Measurements from ENCODE around the gene AGR2. TPM values are rescaled to one million over a fixed set of nuclear protein-coding genes. Genes with fewer than 3 reads are reported as not detected.

Gene AGR2
- total RNA-seq, 1 experiment from 2014 or later = 378 TPM

DNA sequence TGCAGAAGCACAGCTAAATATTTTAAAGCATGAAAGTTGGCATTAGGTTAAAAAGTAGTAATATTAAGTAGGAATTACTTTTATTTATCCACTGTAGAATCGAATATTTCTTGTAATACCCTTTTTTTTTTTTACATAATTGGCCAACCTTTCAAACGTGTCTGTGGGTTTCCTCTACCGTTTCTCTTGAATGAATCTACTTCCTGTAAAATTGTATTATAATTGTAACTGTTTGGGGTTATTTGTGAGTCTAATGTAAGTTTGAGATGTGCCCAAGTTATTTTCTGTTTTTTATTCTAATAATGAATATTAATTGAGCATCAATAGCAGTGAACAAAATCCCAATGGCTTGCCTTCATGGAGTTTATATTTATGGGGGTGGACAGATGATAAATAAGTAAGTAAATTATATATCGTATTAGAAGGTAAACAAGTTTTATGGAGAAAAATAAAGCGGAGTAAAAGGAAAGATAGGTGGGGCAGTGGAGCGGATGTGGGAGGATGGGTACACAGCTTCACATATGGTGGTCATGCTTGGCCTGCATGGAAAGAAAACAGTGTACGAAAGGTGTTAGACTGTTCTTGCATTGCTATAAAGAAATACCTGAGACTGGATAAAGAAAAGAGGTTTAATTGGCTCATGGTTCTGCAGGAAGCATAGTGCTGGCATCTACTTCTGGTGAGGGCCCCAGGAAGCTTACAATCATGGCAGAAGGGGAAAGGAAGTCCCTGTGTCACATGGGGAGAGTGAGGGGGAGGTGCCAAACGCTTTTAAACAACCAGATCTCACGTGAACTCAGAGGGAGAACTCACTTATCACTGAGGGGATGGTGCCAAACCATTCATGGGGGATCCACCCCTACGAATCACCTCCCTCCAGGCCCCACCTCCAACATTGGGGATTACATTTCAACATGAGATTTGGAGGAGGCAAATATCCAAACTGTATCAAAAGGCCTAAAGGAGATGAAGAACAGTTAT lies 45.9 kb downstream of the AGR2 start:
- TF ChIP-seq, protein P1, sequence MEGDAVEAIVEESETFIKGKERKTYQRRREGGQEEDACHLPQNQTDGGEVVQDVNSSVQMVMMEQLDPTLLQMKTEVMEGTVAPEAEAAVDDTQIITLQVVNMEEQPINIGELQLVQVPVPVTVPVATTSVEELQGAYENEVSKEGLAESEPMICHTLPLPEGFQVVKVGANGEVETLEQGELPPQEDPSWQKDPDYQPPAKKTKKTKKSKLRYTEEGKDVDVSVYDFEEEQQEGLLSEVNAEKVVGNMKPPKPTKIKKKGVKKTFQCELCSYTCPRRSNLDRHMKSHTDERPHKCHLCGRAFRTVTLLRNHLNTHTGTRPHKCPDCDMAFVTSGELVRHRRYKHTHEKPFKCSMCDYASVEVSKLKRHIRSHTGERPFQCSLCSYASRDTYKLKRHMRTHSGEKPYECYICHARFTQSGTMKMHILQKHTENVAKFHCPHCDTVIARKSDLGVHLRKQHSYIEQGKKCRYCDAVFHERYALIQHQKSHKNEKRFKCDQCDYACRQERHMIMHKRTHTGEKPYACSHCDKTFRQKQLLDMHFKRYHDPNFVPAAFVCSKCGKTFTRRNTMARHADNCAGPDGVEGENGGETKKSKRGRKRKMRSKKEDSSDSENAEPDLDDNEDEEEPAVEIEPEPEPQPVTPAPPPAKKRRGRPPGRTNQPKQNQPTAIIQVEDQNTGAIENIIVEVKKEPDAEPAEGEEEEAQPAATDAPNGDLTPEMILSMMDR (IDR thresholded peaks at IDR 0.05; ENCODE audit: unreplicated experiment) = no peak
- Mint-ChIP-seq H3K36me3 (ENCODE audit: insufficient read depth, unreplicated experiment) (peaks cover 16% of the 10 kb centered on the region), H3K9me3 (ENCODE audit: low read depth, unreplicated experiment) (peaks cover 2% of the 10 kb centered on the region), H3K4me3 (ENCODE audit: low read depth, unreplicated experiment) (no peak overlapping the region), H3K27me3 (ENCODE audit: unreplicated experiment) (no peaks in the 10 kb centered on the region), H3K27ac (ENCODE audit: unreplicated experiment) (no peak overlapping the region), H3K4me1 (ENCODE audit: low read depth, unreplicated experiment) (peaks cover 40% of the 10 kb centered on the region)
- intact Hi-C loops (cut with micrococcal nuclease; ENCODE audit: unreplicated experiment) = no loop called here
- no peak for DNase-seq
- no TSS peak for BruUV-seq (replicated peaks)
- CTCF ChIA-PET = no interaction called here

- TF ChIP-seq, protein P1 (IDR thresholded peaks at IDR 0.05; ENCODE audit: unreplicated experiment) = no peak
- CTCF ChIA-PET = no interaction called here
- peaks cover 2% of the 10 kb centered on the region for H3K9me3 Mint-ChIP-seq (ENCODE audit: low read depth, unreplicated experiment)
- peaks cover 46% of the 10 kb centered on the region for H3K4me1 Mint-ChIP-seq (ENCODE audit: low read depth, unreplicated experiment)
- intact Hi-C loops (cut with micrococcal nuclease; ENCODE audit: unreplicated experiment) = no loop called here
- DNase-seq = no peak
- no TSS peak for BruUV-seq (replicated peaks)
- H3K4me3 Mint-ChIP-seq (ENCODE audit: low read depth, unreplicated experiment) = no peak overlapping the region
- H3K27ac Mint-ChIP-seq (ENCODE audit: unreplicated experiment) = no peak overlapping the region
- H3K36me3 Mint-ChIP-seq (ENCODE audit: insufficient read depth, unreplicated experiment) = peaks cover 25% of the 10 kb centered on the region
- no peaks in the 10 kb centered on the region for H3K27me3 Mint-ChIP-seq (ENCODE audit: unreplicated experiment)
These were observed 46.8 kb downstream of the AGR2 start for GRCh38 chr7:16758036-16758435.

- Mint-ChIP-seq H3K9me3 (ENCODE audit: low read depth, unreplicated experiment) (no peaks in the 10 kb centered on the region), H3K27me3 (ENCODE audit: unreplicated experiment) (no peaks in the 10 kb centered on the region), H3K4me3 (ENCODE audit: low read depth, unreplicated experiment) (peak overlapping the region; percentile 90), H3K27ac (ENCODE audit: unreplicated experiment) (peak overlapping the region; percentile 82), H3K4me1 (ENCODE audit: low read depth, unreplicated experiment) (peaks cover 34% of the 10 kb centered on the region), H3K36me3 (ENCODE audit: insufficient read depth, unreplicated experiment) (peaks cover 26% of the 10 kb centered on the region)
- BruUV-seq (replicated peaks) = no TSS peak
- intact Hi-C loops (cut with micrococcal nuclease; ENCODE audit: unreplicated experiment) = loop anchor here (2.0 kb wide), 1 partner anchor 37 kb away; no protein-coding TSS in a partner anchor
- DNase-seq = no peak
- TF ChIP-seq, protein P1 (IDR thresholded peaks at IDR 0.05; ENCODE audit: unreplicated experiment) = no peak
- CTCF ChIA-PET = interaction anchor here (0.6 to 1.9 kb wide), 2 partner anchors 31 to 648 kb away, joined by 3 to 6 read pairs; no protein-coding TSS in a partner anchor
These were observed 49.4 kb downstream of the AGR2 start for GRCh38 chr7:16755397-16755796.

- BruUV-seq (replicated peaks) = TSS peak; percentile 49
- H3K9me3 Mint-ChIP-seq (ENCODE audit: low read depth, unreplicated experiment) = no peaks in the 10 kb centered on the region
- peaks cover 29% of the 10 kb centered on the region for H3K4me1 Mint-ChIP-seq (ENCODE audit: low read depth, unreplicated experiment)
- TF ChIP-seq, protein P1 (IDR thresholded peaks at IDR 0.05; ENCODE audit: unreplicated experiment) = no peak
- no peaks in the 10 kb centered on the region for H3K27me3 Mint-ChIP-seq (ENCODE audit: unreplicated experiment)
- DNase-seq = no peak
- intact Hi-C loops (cut with micrococcal nuclease; ENCODE audit: unreplicated experiment) = loop anchor here (2.0 kb wide), 1 partner anchor 36 kb away; no protein-coding TSS in a partner anchor
- H3K36me3 Mint-ChIP-seq (ENCODE audit: insufficient read depth, unreplicated experiment) = peaks cover 26% of the 10 kb centered on the region
- peak overlapping the region; percentile 82 for H3K27ac Mint-ChIP-seq (ENCODE audit: unreplicated experiment)
- CTCF ChIA-PET = interaction anchor here (0.6 to 1.9 kb wide), 3 partner anchors 32 to 1693 kb away, joined by 3 to 6 read pairs (median 3); no protein-coding TSS in a partner anchor
- H3K4me3 Mint-ChIP-seq (ENCODE audit: low read depth, unreplicated experiment) = peak overlapping the region; percentile 90
These were observed 49.9 kb downstream of the AGR2 start for GRCh38 chr7:16754856-16755317.
